Cerebellar cortex (tissue), 1 donor: Measurements from ENCODE around the gene STXBP4.

Experiments used
- DNase-seq: peaks from one replicate; pipeline ENCODE4 v3.0.0-alpha.2; 2015; ENCODE audit warnings: low spot score

The STXBP4 gene

GRCh38 chr17:55172612-55173011, 204.0 kb downstream of the STXBP4 start:
- DNase-seq = no peak

- no peak for DNase-seq
Measured at GRCh38 chr17:55174133-55174532, 205.6 kb downstream of the STXBP4 start.

GRCh38 chr17:55175788-55176427, 207.3 kb downstream of the STXBP4 start:
- peak; percentile 46 for DNase-seq

GRCh38 chr17:55177159-55177854, 208.7 kb downstream of the STXBP4 start:
- DNase-seq = peak; percentile 67

- no peak for DNase-seq
Measured at GRCh38 chr17:55177855-55178217, 209.3 kb downstream of the STXBP4 start.

- no peak for DNase-seq
Measured at GRCh38 chr17:55186937-55187770, 218.6 kb downstream of the STXBP4 start.

GRCh38 chr17:55190748-55191147, 222.2 kb downstream of the STXBP4 start:
- DNase-seq = no peak

- peak; percentile 73 for DNase-seq
Measured at GRCh38 chr17:55198690-55199370, 230.3 kb downstream of the STXBP4 start.

GRCh38 chr17:55200904-55201303, 232.3 kb downstream of the STXBP4 start:
- DNase-seq = no peak

- DNase-seq = peak; percentile 63
Measured at GRCh38 chr17:55201308-55201932, 232.9 kb downstream of the STXBP4 start.

GRCh38 chr17:55202896-55203295, 234.3 kb downstream of the STXBP4 start:
- DNase-seq = peak; percentile 89

GRCh38 chr17:55208078-55208812, 239.7 kb downstream of the STXBP4 start:
- DNase-seq = no peak

- DNase-seq = no peak
Measured at GRCh38 chr17:55210292-55210691, 241.7 kb downstream of the STXBP4 start.

- DNase-seq = no peak
Measured at GRCh38 chr17:55212880-55213279, 244.3 kb downstream of the STXBP4 start.

GRCh38 chr17:55215711-55216110, 247.1 kb downstream of the STXBP4 start:
- no peak for DNase-seq

- no peak for DNase-seq
Measured at GRCh38 chr17:55216888-55217287, 248.3 kb downstream of the STXBP4 start.

GRCh38 chr17:55219459-55219858, 250.9 kb downstream of the STXBP4 start:
- no peak for DNase-seq

GRCh38 chr17:55219934-55220333, 251.4 kb downstream of the STXBP4 start:
- DNase-seq = peak; percentile 60
